ENCODE measurements around the gene GPR17. TPM values are rescaled to one million over a fixed set of nuclear protein-coding genes. Genes with fewer than 3 reads are reported as not detected.
A peak's percentile ranks its signal among the peaks of the same experiment; 100 is the strongest.

The GPR17 gene
- total and polyA plus RNA-seq, 5 experiments from 2014 or later = not detected

GRCh38 chr2:127701651-127702394 lies 55.9 kb downstream of the GPR17 start:
- Mint-ChIP-seq H3K27ac (peak overlapping the region; percentile 93 to 99 (median 97)), H3K9me3 (no peaks in the 10 kb centered on the region), H3K4me3 (peak overlapping the region; percentile 84 to 96 (median 91)), H3K4me1 (peaks cover 20 to 51% (median 41%) of the 10 kb centered on the region in 4 donors), H3K27me3 (no peaks in the 10 kb centered on the region), H3K36me3 (peaks cover 10 to 27% (median 15%) of the 10 kb centered on the region in 3 donors)
- DNase-seq = peak; percentile 70 to 86 (median 81)
- POLR2A ChIA-PET = interaction anchor here (0.6 to 2.2 kb wide), 31 partner anchors 9 to 620 kb away, joined by 3 to 13 read pairs (median 4); partner anchors contain the start of genes IWS1, POLR2D, SAP130 and UGGT1
- peak; percentile 77 to 81 for ATAC-seq

Other genes with a start within 250 kb of the GPR17 start
- not detected for gene PROC, start 227.7 kb upstream of the GPR17 start, total RNA-seq
- not detected for gene PROC, start 227.7 kb upstream of the GPR17 start, polyA plus RNA-seq
- gene IWS1, start 119.7 kb upstream of the GPR17 start, total RNA-seq = 10 to 100 TPM; 47.2 to 50.7 TPM
- gene IWS1, start 119.7 kb upstream of the GPR17 start, polyA plus RNA-seq = 10 to 100 TPM; 12.4 to 30.1 (median 19.3) TPM
- under 1 TPM; 0.26 to 0.58 TPM for gene MYO7B, start 110.5 kb upstream of the GPR17 start, total RNA-seq
- gene MYO7B, start 110.5 kb upstream of the GPR17 start, polyA plus RNA-seq = under 1 TPM in 2 of 3 donors, not detected in 1; 0.21 to 0.42 TPM
- gene LIMS2, start 29.4 kb downstream of the GPR17 start, total RNA-seq = 10 to 100 TPM; 10.1 to 11.8 TPM
- gene LIMS2, start 29.4 kb downstream of the GPR17 start, polyA plus RNA-seq = 10 to 100 TPM in 1 of 3 donors, 1 to 10 TPM in 2; 3.4 to 12.5 (median 5.8) TPM
- 10 to 100 TPM; 16.5 to 16.9 TPM for gene SFT2D3, start 55.3 kb downstream of the GPR17 start, total RNA-seq
- 1 to 10 TPM; 1.7 to 4.4 (median 2.4) TPM for gene SFT2D3, start 55.3 kb downstream of the GPR17 start, polyA plus RNA-seq
- 10 to 100 TPM; 90.2 to 92.5 TPM for gene WDR33, start 165.0 kb downstream of the GPR17 start, total RNA-seq
- gene WDR33, start 165.0 kb downstream of the GPR17 start, polyA plus RNA-seq = 10 to 100 TPM; 26.4 to 48.1 (median 31.3) TPM
- gene POLR2D, start 212.0 kb downstream of the GPR17 start, total RNA-seq = 10 to 100 TPM; 28.1 to 29.6 TPM
- 10 to 100 TPM; 27.0 to 42.3 (median 34.4) TPM for gene POLR2D, start 212.0 kb downstream of the GPR17 start, polyA plus RNA-seq
- gene AMMECR1L, start 239.8 kb downstream of the GPR17 start, total RNA-seq = 10 to 100 TPM; 13.5 to 14.0 TPM
- gene AMMECR1L, start 239.8 kb downstream of the GPR17 start, polyA plus RNA-seq = 1 to 10 TPM; 2.6 to 7.0 (median 3.2) TPM